OCI-M2 (cell line): Measurements from ENCODE around the gene EHMT1.
"Not testable (repeated sequence)": the region's sequence is repeated elsewhere in the genome, so short reads cannot be mapped to it uniquely, and the experiment has no call there.

ENCODE experiments used
- DNase-seq: peaks from one replicate; lab custom pipeline; 2025; ENCODE audit not compliant: unreplicated experiment; lab: John Stamatoyannopoulos, UW

Gene EHMT1

GRCh38 chr9:137757613-137758029 is 138.8 kb downstream of the EHMT1 start:
- DNase-seq, result no peak

DNA sequence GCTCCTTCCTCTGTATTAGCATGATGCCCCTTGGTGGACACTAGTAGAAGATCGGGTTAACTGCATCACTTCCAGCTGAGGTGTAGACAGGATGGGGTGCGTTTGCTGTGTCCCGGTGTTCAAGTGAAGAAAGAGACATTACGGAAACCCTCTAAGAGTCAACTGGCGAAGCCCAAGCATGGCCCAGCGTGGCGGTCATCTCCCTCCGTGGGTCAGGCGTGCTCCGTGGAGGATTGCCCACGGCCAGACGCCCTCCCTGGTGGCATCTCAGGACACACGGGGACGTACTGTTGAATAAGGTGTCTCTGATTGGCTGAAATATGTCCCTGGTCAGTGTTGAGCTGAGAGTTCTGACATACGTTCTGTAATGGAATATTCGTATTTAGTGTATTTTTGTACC is 139.3 kb downstream of the EHMT1 start:
- DNase-seq, result no peak

GRCh38 chr9:137759117-137759516 is 140.3 kb downstream of the EHMT1 start:
- no peak for DNase-seq

- DNase-seq, result no peak
These were observed 141.0 kb downstream of the EHMT1 start for GRCh38 chr9:137759649-137760321.

- no peak for DNase-seq
These were observed 141.6 kb downstream of the EHMT1 start for GRCh38 chr9:137760426-137760825.

DNA sequence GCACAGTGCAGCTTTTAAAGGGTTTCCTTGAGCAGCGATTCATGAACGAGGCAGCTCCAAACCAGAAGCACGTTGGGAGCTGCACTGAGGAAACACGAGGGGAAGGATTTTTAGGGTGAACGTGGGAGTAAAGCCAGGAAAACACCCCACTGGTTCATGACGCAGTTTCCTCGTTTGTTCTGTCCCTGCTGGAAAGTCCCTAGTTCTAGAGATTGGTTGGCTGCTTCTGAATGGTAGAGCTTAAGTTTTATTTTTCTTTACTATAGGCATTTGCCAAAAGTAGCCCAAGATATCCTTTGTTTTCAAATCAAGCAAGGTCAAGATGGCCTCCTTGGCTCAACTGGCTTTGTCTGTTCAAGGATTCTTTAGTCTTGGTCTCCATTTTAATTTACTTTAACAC is 142.2 kb downstream of the EHMT1 start:
- no peak for DNase-seq

DNA sequence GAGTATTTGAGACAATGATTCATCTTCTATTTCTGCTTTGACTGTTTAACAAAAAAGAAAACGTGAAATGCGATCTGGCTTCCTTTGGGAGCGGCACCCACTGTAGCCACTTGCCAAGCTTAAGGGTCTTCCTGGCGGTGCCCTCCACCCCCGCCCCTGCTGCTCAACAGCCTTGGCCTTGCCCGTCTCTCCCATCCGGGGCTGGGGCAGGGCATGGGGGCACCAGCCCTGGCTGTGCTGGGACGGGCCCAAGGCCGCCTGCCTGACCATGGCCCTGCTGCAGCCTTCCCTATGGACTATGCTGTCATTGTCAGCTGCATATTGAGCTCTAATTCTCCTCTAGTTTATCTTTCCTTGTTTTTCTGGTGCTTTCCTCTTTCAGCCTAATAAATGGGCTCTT is 143.0 kb downstream of the EHMT1 start:
- no peak for DNase-seq

DNA sequence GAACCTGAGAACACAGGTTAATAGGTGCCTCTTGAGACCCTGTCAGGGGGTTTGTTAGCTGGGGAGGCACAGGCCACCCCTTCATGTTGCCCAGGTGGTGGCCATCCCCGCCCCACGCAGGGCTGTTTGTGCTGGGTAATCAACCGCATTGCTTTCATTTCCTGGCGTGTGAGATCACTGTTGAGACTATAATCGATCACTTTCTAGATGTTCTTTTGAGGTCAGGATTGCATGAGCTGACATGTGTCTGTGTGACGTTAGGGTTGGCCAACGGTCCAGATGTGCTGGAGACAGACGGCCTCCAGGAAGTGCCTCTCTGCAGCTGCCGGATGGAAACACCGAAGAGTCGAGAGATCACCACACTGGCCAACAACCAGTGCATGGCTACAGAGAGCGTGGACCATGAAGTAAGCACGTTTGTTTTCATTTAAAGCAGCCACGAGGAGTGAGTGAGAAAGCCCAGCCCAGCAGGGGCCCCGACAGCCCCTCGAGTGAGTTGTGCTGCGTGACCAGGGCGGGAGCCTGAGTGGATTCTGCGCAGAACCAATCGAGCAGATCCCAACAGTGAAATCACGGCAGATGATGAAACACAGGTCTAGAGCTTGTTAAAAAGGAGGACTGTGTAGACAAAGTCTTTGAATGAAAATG is 143.7 kb downstream of the EHMT1 start:
- no peak for DNase-seq

- DNase-seq, result no peak
These were observed 144.6 kb downstream of the EHMT1 start for GRCh38 chr9:137763271-137763955.

- no peak for DNase-seq
These were observed 145.4 kb downstream of the EHMT1 start for GRCh38 chr9:137764171-137764671.

GRCh38 chr9:137764981-137765380 is 146.2 kb downstream of the EHMT1 start:
- no peak for DNase-seq

DNA sequence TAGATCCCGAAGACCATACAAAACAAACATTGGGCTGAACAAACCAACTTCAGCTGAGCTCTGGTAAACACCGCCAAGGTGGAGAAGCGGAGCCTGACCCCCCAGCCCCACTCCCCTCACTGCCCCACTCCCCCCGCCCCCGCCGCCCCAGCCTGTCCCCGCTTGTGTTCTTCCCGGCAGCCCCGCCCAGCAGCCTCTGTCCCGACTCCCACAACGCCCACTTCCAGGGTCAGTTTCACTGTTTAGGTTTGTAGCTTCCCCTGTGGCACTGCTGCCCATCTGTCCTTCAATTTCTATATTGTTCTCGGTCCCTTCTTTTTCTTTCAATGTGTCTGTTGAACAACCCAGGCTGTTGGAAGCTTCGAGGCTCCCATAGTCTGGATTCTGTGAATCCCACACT is 146.7 kb downstream of the EHMT1 start:
- DNase-seq, result no peak

DNA sequence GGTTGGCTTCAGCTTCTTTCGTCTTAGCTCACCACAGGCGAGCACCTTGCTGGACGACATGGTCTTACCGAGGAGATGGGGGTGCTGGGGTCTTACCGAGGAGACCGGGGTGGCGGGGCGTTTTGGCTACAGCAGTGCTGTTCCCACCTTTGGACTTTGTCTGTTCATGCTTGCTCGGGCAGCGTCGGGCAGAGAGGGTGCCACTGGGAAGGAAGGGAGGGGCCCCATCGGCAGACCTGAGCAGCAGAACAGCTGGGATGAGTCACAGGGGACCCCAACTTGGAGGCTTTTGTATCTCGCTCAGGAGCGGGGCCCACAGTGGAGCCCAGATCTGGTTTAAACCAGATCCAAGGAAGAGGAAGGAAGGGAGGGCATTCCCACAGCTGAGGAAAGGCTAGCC is 152.8 kb downstream of the EHMT1 start:
- no peak for DNase-seq

GRCh38 chr9:137772281-137772873 is 153.6 kb downstream of the EHMT1 start:
- no peak for DNase-seq

GRCh38 chr9:137774775-137775386 is 156.1 kb downstream of the EHMT1 start:
- DNase-seq, result no peak

DNA sequence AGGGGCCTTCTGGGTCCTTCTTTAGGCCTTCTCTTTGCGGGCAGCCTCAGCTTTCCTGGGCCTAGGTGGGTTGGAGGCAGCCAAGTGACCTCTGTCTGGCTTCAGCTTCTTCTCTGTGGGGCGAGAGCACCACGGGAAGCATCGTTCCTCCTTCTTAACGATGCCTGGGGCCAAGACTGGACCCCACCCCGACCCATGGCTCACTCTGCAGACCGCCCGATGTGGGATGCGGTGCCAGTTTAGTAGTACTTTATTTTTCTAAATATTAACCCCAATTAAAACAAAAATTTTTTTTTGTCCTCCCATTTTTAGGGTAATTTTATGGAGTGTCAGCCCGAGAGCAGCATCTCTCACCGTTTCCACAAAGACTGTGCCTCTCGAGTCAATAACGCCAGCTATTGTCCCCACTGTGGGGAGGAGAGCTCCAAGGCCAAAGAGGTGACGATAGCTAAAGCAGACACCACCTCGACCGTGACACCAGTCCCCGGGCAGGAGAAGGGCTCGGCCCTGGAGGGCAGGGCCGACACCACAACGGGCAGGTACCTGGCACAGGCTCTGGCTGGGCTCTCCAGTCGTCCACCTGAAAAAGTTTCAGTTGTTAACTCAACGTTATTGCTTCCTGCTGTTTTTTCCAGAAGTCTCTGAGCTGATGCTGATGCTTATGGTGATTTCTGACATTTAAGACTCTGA is 157.6 kb downstream of the EHMT1 start:
- no peak for DNase-seq

- DNase-seq, result no peak
These were observed 159.0 kb downstream of the EHMT1 start for GRCh38 chr9:137777761-137778160.

GRCh38 chr9:137778336-137778735 is 159.5 kb downstream of the EHMT1 start:
- DNase-seq, result no peak

- no peak for DNase-seq
These were observed 160.1 kb downstream of the EHMT1 start for GRCh38 chr9:137778914-137779313.

DNA sequence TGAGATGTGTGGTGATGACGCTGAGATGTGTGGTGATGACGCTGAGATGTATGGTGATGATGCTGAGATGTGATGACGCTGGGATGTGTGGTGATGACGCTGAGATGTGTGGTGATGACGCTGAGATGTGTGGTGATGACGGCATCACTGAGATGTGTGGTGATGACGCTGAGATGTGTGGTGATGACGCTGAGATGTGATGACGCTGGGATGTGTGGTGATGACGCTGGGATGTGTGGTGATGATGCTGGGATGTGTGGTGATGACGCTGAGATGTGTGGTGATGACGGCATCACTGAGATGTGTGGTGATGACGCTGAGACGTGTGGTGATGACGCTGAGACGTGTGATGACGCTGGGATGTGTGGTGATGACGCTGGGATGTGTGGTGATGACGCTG is 161.2 kb downstream of the EHMT1 start:
- DNase-seq, result not testable (repeated sequence)
